ENCODE results near the gene SYCE3.

SYCE3 gene

DNA sequence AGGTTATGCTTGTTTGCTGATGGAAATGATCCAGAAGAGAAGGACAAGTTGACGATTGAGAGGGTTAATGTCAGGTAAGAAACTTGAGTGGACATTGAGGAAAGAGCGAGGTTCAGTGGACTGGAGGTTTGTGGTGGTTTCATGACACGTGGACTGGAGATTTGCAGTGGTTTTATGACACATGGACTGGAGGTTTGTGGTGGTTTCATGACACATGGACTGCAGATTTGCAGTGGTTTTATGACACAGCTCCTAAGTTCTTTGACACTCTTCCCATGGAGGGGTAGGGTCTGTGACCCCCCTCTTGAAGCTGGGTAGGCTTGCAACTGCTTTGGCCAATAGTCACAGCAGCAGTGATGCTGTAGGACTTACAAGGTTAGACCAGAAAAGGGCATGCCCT, 32.5 kb upstream of the SYCE3 start:
- H3K27me3 ChIP-seq (ENCODE audit: insufficient read depth, low read length, poor library complexity, severe bottlenecking) = no peaks in the 10 kb centered on the region
- no peaks in the 10 kb centered on the region for H3K9me2 ChIP-seq (replicated peaks; ENCODE audit: low read depth, low read length)
- H3K9ac ChIP-seq (ENCODE audit: low read depth, low read length, poor library complexity, severe bottlenecking) = no peak overlapping the region
- H3K4me2 ChIP-seq (ENCODE audit: low read depth, low read length, poor library complexity, severe bottlenecking) = no peak overlapping the region
- TF ChIP-seq EZH2phosphoT487 (IDR thresholded peaks at IDR 0.05; ENCODE audit: borderline replicate concordance) = no peak
- TF ChIP-seq CTCF (conservative IDR thresholded peaks at IDR 0.05; ENCODE audit: low read length) = no peak
- H3K36me3 ChIP-seq (ENCODE audit: insufficient read depth, low read length) = no peaks in the 10 kb centered on the region
- no peak overlapping the region for H2AFZ ChIP-seq (ENCODE audit: low read length)
- no peaks in the 10 kb centered on the region for H3K9me3 ChIP-seq (ENCODE audit: insufficient read depth, low read depth, low read length)
- H3F3A ChIP-seq (ENCODE audit: low read depth) = no peaks in the 10 kb centered on the region
- H4K20me1 ChIP-seq (ENCODE audit: insufficient read depth, low read length, poor library complexity, severe bottlenecking) = no peaks in the 10 kb centered on the region
- H3K4me3 ChIP-seq (ENCODE audit: low read length, poor library complexity, severe bottlenecking) = no peak overlapping the region
- H3K4me1 ChIP-seq (ENCODE audit: insufficient read depth, low read length, poor library complexity, severe bottlenecking) = no peaks in the 10 kb centered on the region
- no peaks in the 10 kb centered on the region for H3K79me2 ChIP-seq (ENCODE audit: insufficient read depth, low read length)

- Histone ChIP-seq H3K79me2 (ENCODE audit: insufficient read depth, low read length) (peaks cover 7% of the 10 kb centered on the region; the same call in 1 of the 2 replicates), H3K9ac (ENCODE audit: low read depth, low read length, poor library complexity, severe bottlenecking) (no peak overlapping the region)
Observed at GRCh38 chr22:50587407-50587806, 24.7 kb upstream of the SYCE3 start.

GRCh38 chr22:50586416-50586815, 23.7 kb upstream of the SYCE3 start:
- Histone ChIP-seq H3K9me3 (ENCODE audit: insufficient read depth, low read depth, low read length) (no peaks in the 10 kb centered on the region), H3K4me1 (ENCODE audit: insufficient read depth, low read length, poor library complexity, severe bottlenecking) (peaks cover 21% of the 10 kb centered on the region), H3K9me2 (replicated peaks; ENCODE audit: low read depth, low read length) (no peaks in the 10 kb centered on the region), H2AFZ (ENCODE audit: low read length) (no peak overlapping the region), H3K9ac (ENCODE audit: low read depth, low read length, poor library complexity, severe bottlenecking) (no peak overlapping the region), H3K4me2 (ENCODE audit: low read depth, low read length, poor library complexity, severe bottlenecking) (peak overlapping the region; percentile 29), H3K4me3 (ENCODE audit: low read length, poor library complexity, severe bottlenecking) (no peak overlapping the region), H3F3A (ENCODE audit: low read depth) (no peaks in the 10 kb centered on the region), H4K20me1 (ENCODE audit: insufficient read depth, low read length, poor library complexity, severe bottlenecking) (peaks cover 3% of the 10 kb centered on the region), H3K27me3 (ENCODE audit: insufficient read depth, low read length, poor library complexity, severe bottlenecking) (no peaks in the 10 kb centered on the region), H3K79me2 (ENCODE audit: insufficient read depth, low read length) (peaks cover 15% of the 10 kb centered on the region), H3K36me3 (ENCODE audit: insufficient read depth, low read length) (no peaks in the 10 kb centered on the region)
- no peak for TF ChIP-seq EZH2phosphoT487 (IDR thresholded peaks at IDR 0.05; ENCODE audit: borderline replicate concordance)
- no peak for TF ChIP-seq CTCF (conservative IDR thresholded peaks at IDR 0.05; ENCODE audit: low read length)

More at GRCh38 chr22:50587407-50587806, 24.7 kb upstream of the SYCE3 start:
- Histone ChIP-seq H3K4me1 (ENCODE audit: insufficient read depth, low read length, poor library complexity, severe bottlenecking) (peaks cover 20% of the 10 kb centered on the region), H3K9me3 (ENCODE audit: insufficient read depth, low read depth, low read length) (no peaks in the 10 kb centered on the region), H3K36me3 (ENCODE audit: insufficient read depth, low read length) (no peaks in the 10 kb centered on the region), H2AFZ (ENCODE audit: low read length) (no peak overlapping the region), H3K4me2 (ENCODE audit: low read depth, low read length, poor library complexity, severe bottlenecking) (no peak overlapping the region), H3K27me3 (ENCODE audit: insufficient read depth, low read length, poor library complexity, severe bottlenecking) (no peaks in the 10 kb centered on the region), H3K4me3 (ENCODE audit: low read length, poor library complexity, severe bottlenecking) (no peak overlapping the region), H4K20me1 (ENCODE audit: insufficient read depth, low read length, poor library complexity, severe bottlenecking) (peaks cover 3% of the 10 kb centered on the region), H3F3A (ENCODE audit: low read depth) (no peaks in the 10 kb centered on the region), H3K9me2 (replicated peaks; ENCODE audit: low read depth, low read length) (no peaks in the 10 kb centered on the region)
- TF ChIP-seq EZH2phosphoT487 (IDR thresholded peaks at IDR 0.05; ENCODE audit: borderline replicate concordance) (no peak), CTCF (conservative IDR thresholded peaks at IDR 0.05; ENCODE audit: low read length) (no peak)

Measured in Loucy (cell line).